RPMI7951 (cell line): ENCODE data around the gene RBFOX2. TPM values are rescaled to one million over a fixed set of nuclear protein-coding genes. Genes with fewer than 3 reads are reported as not detected.

Source experiments
- DNase-seq: peaks from one replicate; pipeline ENCODE4 v3.0.0-alpha.2; 2012; ENCODE audit warnings: low read depth
- total RNA-seq: library from RNA; depleted of rRNA; stranded (reverse); fragments of >200 nt; shearing (Covaris generic); gene quantifications from 2 replicates; pipeline ENCODE4 v1.2.3, GENCODE V29; 2014

Gene RBFOX2
- total RNA-seq, 1 experiment from 2014 or later, result 96.2 TPM

GRCh38 chr22:35866651-35867050 lies 162.0 kb downstream of the RBFOX2 start:
- DNase-seq, result no peak

GRCh38 chr22:35864545-35865165 lies 164.0 kb downstream of the RBFOX2 start:
- DNase-seq, result no peak

DNA sequence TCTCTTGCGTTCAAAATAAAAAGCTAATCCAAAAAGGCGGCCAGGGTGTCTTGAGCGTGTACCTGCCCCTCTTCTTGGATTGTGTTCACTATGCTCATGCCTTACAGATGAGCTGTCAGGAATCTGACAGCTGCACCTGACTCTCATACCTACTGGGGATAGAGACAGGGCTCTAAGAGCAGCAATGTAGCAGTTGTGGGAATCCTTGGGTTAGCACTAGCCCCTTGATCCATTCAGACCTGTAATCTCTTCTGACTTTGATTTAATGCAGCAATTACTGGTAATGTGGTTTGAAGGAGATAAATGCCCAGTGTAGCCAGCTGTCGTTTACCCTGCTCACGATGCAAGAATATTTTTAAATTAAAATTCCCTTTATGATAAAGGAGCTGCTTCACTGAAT lies 165.2 kb downstream of the RBFOX2 start:
- DNase-seq, result no peak

DNA sequence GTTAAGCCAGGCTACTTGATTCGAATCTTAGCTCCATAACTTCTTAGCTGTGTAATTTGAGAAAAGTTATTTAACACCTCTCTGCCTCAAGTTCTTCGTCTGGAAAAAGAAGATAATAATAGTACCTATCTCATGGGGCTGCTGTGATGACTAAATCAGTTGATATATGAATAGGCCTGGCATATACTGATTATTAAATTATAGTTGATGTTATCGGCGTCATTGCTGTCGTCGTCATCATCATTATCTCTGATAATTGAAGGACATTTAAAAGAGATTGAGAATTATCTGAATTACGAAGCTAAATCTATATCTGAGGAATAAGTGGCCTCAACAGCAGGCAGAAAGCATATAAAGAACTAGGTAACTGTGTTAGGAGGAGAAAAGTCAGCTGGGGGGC lies 165.9 kb downstream of the RBFOX2 start:
- no peak for DNase-seq

GRCh38 chr22:35861451-35861850 lies 167.2 kb downstream of the RBFOX2 start:
- no peak for DNase-seq

DNA sequence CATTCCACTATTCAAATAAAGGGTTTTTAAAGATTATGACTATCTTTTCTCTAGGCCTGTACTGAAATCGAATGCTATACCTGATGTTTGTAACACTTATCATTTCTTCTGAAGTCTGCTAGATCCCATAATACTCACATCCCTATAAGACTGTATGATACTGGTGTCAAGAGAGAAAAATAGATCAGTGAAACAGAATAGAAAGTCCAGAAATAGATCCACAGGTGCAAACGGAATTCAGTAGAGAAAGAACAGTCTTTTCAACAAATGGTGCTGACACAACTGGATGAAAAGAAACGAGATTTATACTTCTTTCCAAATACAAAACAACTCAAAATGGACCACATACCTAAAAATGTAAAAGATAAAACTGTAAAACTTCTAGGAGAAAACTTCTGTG lies 167.8 kb downstream of the RBFOX2 start:
- no peak for DNase-seq

GRCh38 chr22:35860087-35860733 lies 168.4 kb downstream of the RBFOX2 start:
- DNase-seq, result no peak

DNA sequence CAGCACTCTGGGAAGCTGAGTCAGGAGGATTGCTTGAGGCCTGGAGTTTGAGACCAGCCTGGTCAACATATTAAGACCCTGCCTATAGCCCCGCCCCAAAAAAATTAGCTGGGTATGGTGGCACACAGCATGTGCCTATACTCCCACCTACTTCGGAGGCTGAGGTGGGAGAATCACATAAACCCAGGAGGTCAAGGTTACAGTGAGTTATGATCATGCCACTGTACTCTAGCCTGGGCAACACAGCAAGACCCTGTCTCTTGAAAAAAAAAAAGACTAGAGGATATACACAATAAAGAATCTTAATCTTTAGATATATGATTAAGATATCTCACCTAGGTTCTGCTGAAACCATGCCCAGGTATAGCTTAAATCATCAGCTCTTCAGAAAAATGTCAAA lies 174.3 kb downstream of the RBFOX2 start:
- no peak for DNase-seq

DNA sequence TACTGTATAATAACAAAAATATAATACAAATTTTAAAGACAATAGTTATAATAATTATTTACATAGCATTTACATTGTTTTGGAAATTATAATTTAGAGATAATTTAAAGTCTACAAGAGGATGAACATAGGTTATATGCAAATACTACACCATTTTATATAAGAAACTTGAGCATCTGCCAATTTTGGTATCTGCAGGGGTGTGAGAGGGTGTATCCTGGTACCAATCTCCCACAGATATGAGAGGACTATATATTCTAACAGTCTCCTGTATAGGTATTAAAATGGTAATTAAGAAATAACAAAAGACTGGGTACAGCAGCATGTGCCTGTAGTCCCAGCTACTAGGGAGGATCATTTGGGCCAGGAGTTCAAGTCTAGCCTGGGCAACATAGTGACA lies 176.5 kb downstream of the RBFOX2 start:
- no peak for DNase-seq

GRCh38 chr22:35850831-35851230 lies 177.8 kb downstream of the RBFOX2 start:
- no peak for DNase-seq

GRCh38 chr22:35846804-35847203 lies 181.8 kb downstream of the RBFOX2 start:
- DNase-seq, result no peak

DNA sequence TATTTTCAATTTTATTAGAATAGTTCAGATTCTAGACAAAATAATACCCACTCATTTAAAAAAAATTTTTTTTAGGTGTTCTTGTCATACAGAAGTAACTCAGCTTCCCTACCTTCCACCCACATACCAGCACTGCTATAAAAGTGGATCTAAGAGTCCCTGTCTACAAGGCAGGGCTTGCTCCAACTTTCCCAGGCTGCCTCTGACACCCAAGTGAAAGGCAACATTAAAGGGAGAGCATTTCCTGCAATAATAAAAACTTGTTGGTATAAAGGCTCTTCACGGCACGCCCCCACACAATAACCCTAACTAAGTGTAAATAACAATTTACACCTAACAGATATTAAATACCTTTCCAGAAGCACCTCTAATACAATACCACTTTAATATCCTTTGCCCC lies 183.7 kb downstream of the RBFOX2 start:
- DNase-seq, result no peak

DNA sequence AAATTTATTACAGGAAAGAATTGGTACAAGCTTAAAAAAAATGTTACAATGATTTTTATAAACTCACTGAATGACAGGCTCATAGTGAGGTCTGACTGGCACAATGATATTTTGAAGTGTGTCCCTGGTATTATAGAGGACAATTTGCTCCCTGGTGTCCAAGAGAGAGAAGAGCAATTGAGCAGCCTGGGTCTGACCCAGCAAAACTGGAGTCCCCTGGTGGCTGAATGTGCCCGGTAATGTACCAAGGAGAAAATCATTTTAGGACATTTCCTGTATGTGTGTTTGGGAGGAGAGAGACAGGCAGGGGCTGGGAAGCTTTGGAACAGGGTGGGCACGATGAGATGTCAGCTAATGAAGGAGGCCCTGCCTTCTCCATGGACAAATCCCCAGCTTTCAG lies 185.7 kb downstream of the RBFOX2 start:
- DNase-seq, result peak; percentile 67

DNA sequence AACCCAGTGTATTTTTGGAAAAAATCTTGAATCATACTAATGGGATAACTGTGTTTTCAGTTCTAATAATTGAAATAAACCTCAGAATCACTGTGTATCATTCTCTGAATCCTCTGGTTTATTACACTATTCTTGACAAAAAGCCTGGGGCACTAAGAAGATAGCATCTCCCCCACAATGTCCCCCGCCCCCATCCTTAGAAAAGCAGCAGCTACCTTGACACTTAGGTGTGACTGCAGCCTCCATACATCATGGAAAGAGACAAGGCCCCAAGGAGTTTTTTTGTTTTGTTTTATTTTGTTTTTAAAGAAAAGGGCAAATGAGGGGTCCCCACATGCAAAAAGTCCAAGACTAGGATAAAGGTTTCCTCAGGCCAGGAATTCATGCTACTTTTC lies 186.1 kb downstream of the RBFOX2 start:
- no peak for DNase-seq

DNA sequence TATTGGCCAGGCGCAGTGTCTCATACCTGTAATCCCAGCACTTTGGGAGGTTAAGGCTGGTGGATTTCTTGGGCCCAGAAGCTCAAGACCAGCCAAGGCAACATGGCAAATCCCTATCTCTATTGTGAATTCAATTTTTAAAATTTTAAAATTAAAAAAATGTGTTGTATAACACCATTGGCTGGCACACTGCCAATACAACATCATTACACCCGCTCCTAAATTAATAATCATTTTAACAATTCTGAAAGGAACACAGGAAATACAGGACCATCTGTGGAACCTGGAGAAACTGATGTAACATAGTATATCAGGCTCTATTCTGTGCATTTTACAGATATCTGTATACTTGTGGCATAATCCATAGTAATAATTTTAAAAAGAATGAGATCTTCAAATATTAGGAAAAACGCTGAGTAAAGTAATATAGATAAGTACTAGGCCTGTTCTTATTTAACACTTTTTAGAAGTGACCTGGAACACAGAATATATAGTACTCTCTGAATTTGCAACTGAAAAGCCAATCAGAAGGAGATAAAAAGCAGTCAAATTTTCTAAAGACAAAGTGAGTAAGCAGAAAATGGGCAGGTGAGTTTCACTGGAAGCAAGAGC lies 186.6 kb downstream of the RBFOX2 start:
- no peak for DNase-seq

- peak; percentile 97 for DNase-seq
Observed at GRCh38 chr22:35840302-35840739, 188.3 kb downstream of the RBFOX2 start.

DNA sequence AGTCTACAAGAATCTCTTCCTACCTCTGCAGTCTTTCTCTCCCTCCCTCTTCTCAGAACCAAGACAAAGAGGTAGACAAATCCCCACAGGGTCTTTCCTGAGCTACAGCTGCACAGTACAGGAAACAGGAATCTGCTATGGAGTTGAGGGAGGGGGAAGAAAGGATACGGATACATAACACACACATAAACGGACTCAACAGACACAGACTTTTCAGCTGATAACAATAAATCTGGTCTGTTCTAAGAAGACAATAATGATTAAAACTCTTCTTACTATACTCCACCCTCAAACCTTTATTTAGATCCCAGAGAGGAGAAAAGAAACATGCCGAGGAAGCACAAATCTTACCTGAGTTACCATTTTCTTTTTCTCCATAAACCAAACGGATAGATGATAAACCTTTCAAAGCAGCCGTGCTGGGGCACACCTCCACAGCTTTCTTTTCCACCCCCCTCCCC lies 188.8 kb downstream of the RBFOX2 start:
- peak; percentile 28 for DNase-seq

DNA sequence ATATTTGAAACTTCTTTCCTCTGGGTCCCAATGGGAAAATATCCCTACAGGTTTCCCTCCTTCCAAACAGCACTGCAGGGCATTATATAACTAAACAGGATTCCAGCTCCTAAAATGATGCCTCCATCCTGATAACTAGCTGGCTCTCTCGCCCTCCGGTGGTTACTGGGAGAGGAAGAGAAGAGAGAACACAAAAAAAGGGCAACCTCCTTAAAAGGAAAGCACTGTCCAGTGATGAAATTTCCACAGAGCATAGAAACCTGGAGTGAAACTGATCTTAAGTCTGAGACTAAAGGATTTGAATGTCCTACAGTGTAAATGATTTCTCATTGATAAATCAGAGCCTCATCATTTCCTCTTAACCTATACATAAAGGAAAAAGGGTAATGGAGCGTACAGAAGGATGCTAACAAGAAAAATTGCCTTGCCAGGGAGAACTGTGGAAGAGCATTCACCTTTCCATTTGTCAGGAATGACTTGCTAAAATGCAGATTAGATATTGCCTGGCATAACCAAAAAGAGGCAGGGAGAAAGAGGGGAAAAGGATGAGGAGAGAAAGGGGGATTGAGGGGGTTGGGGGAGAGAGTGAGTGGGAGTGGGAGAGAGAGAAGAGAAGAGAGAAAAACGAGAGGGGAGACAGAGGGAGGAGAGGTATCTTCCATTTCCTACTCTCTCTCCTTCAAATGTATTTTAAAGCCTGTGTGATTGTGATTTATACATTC lies 189.6 kb downstream of the RBFOX2 start:
- peak; percentile 80 for DNase-seq

DNA sequence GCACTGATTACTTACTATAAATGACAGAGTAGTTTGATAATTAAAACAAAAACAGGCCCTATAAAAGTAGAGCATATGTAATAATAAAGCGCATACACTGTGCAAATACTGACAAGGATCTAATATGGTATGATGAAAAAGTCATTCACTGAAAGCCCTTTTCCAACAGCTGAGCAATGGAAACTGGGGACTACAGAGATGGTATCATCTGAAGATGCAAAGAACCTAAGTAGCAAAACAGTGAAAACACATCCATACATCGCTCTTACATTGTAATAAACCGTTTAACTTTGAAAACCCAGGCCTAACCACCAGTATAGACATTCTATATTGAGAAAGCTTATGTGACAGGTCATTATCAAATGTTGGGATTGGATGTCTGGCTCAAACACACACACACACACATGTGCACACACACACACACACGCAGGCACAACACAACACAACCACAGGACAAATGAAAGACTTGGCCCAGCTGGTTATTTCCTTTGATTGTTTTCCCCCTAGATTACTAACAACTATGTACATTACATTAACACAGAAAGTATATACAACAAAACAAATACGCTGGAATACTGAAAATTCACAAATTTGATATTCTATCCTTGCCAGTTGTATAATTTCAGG lies 191.4 kb downstream of the RBFOX2 start:
- no peak for DNase-seq

DNA sequence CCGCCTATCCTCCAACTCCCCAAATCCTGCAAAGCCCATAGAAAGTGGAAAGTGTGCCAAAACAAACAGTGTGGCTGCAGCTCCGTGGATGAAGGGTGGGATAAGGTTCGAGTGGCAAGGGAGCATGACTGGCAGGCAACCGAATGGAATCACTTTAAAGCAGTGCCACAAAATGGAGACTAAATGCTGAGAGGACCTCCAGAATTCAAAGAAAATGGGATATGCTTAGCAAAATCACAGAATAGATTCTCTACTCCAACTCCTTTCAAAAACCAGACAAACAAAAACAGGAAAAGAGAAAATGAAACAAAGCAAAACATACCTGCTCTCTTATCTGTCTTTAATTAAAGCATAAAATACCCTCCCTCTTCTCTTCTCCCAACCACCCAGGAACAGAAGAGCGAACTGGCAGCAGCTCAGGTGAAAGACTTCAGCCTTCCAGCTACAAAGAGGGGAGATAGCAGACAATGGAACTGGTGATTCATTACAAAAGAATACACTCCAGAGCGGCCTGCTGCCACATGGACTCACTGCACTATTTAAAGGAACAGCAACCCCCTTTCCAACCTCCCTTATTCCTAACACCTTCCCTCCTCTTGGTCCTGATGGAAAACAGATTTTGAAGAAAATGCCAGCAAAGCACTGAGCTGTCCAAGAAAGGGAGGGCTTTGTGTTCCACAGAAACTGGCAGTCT lies 192.5 kb downstream of the RBFOX2 start:
- peak; percentile 93 for DNase-seq

DNA sequence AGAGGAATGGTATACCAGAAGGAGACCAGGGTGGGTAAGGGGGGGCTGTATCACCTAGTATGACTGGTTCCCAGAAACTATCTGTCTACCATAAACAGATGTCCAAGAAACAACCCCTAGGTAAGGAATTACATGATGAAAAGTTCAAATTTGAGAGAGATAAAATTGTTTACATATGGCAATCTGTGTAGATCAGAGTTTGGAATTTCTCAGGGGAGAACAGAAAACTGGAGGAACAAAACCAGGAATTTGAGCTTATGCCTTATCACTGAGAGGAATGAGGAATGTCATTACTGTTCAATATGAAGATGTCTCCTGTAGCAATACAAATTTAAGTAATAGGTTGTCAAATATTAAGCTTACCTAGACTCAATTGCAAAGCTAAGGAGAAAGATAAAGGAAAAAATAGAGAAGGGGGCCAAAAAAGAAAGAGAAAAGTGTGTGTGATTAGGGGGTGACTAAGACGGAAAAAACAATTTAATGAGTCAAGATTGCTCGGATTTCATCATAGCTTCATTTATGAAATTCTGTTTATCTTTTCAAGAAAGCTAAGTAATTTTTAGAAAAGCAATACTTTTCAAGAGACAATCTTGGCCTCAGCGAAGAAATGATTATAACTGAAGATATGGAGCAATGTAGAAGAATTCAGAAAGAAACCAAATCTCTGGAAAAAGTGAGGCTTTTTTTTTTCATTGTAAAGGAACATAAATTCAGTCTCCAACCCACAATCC lies 193.2 kb downstream of the RBFOX2 start:
- no peak for DNase-seq
